SK-N-SH (cell line): ENCODE results near the gene CYB561A3. TPM values are rescaled to one million over a fixed set of nuclear protein-coding genes. Genes with fewer than 3 reads are reported as not detected.

Experiments used
- CTCF ChIA-PET: fragments of 300-600, 350-600 bp; formaldehyde crosslinking; extraction: SDS; loops from one replicate; lab custom pipeline; 2021; lab: Yijun Ruan, JAX
- POLR2A ChIA-PET: fragments of 350-600 bp; sonication (Branson Sonifier 250); formaldehyde crosslinking; extraction: SDS; loops from one replicate; lab custom pipeline; 2020; ENCODE audit warnings: antibody characterized with exemption, inconsistent platforms; lab: Yijun Ruan, JAX
- DNase-seq: peaks from one replicate; pipeline ENCODE4 v3.0.0; 2012
- H2AFZ ChIP-seq: fragments of 200-600 bp; sonication (generic); 2 replicates; pipeline ENCODE4 v1.8.1; 2016; ENCODE audit warnings: antibody characterized with exemption, mild to moderate bottlenecking, low read depth
- H3F3A ChIP-seq: fragments of 200-600 bp; sonication (generic); replicated peaks from 2 replicates; pipeline ENCODE3; 2016; ENCODE audit warnings: antibody characterized with exemption, mild to moderate bottlenecking; ENCODE audit not compliant: insufficient read depth
- H3K27ac ChIP-seq, 2 experiments: fragments of 200-500 bp in 1 of 2; fragments of 200-600 bp in 1 of 2; sonication (Bioruptor generic) in 1 of 2; sonication (generic), shearing (Covaris generic) in 1 of 2; 2 replicates each; pipeline versions ENCODE4 v1.5.1 to v1.6.1; 2014 to 2016; ENCODE audit warnings: low read depth in 2 of 2, inconsistent platforms in 1 of 2, low read length in 1 of 2, mild to moderate bottlenecking in 1 of 2, mixed read lengths in 1 of 2
- H3K27me3 ChIP-seq: fragments of 200-600 bp; sonication (generic), shearing (Covaris generic); 2 replicates; pipeline ENCODE4 v1.6.1; 2016; ENCODE audit warnings: mixed run types; ENCODE audit not compliant: insufficient read depth
- H3K36me3 ChIP-seq, 2 experiments: fragments of 200-500 bp in 1 of 2; fragments of 200-600 bp in 1 of 2; sonication (Bioruptor generic) in 1 of 2; sonication (generic) in 1 of 2; replicated peaks in 1 of 2; 2 replicates each; pipeline versions ENCODE3 to v1.5.1; 2014 to 2016; ENCODE audit warnings: low read length in 1 of 2, mild to moderate bottlenecking in 1 of 2; ENCODE audit not compliant: insufficient read depth in 2 of 2, control insufficient read depth in 1 of 2
- H3K4me1 ChIP-seq, 2 experiments: fragments of 200-500 bp in 1 of 2; fragments of 200-600 bp in 1 of 2; sonication (Bioruptor generic) in 1 of 2; sonication (generic), shearing (Covaris generic) in 1 of 2; 2 replicates each; pipeline versions ENCODE4 v1.5.1 to v1.6.1; 2014 to 2016; ENCODE audit warnings: low read depth in 1 of 2, low read length in 1 of 2, mixed run types in 1 of 2; ENCODE audit not compliant: insufficient read depth in 2 of 2, control insufficient read depth in 1 of 2
- H3K4me2 ChIP-seq: fragments of 200-600 bp; sonication (generic), shearing (Covaris generic); 2 replicates; pipeline ENCODE4 v1.6.1; 2017; ENCODE audit warnings: mixed run types
- H3K4me3 ChIP-seq, 2 experiments: fragments of 200-500 bp in 1 of 2; fragments of 200-600 bp in 1 of 2; sonication (Bioruptor generic) in 1 of 2; sonication (generic), shearing (Covaris generic) in 1 of 2; 2 replicates each; pipeline versions ENCODE4 v1.5.1 to v1.8.1; 2014 to 2016; ENCODE audit warnings: low read depth in 2 of 2, inconsistent platforms in 1 of 2, low read length in 1 of 2, mild to moderate bottlenecking in 1 of 2, mixed read lengths in 1 of 2, moderate library complexity in 1 of 2
- H3K79me2 ChIP-seq: fragments of 200-600 bp; sonication (generic); 2 replicates; pipeline ENCODE4 v1.8.1; 2017; ENCODE audit warnings: mild to moderate bottlenecking; ENCODE audit not compliant: insufficient read depth
- H3K9ac ChIP-seq: fragments of 200-600 bp; sonication (generic); 2 replicates; pipeline ENCODE4 v1.6.1; 2017; ENCODE audit warnings: mixed run types
- H3K9me2 ChIP-seq: fragments of 200-600 bp; sonication (generic); 2 replicates; pipeline ENCODE4 v1.6.1; 2017; ENCODE audit warnings: mixed run types
- H3K9me3 ChIP-seq: fragments of 200-600 bp; sonication (generic); 2 replicates; pipeline ENCODE4 v1.6.1; 2017; ENCODE audit warnings: mixed run types, mild to moderate bottlenecking, moderate library complexity
- H4K20me1 ChIP-seq: fragments of 200-600 bp; sonication (generic); 2 replicates; pipeline ENCODE4 v1.6.1; 2017; ENCODE audit warnings: mild to moderate bottlenecking, mixed run types; ENCODE audit not compliant: insufficient read depth
- CHD2 ChIP-seq: fragments of 150-350 bp; IDR thresholded peaks from 2 replicates; pipeline ENCODE4 v1.6.1; 2018; ENCODE audit warnings: low read length; ENCODE audit not compliant: partially characterized antibody
- CTCF ChIP-seq: fragments of 200-600 bp; sonication (generic); IDR thresholded peaks from 2 replicates; pipeline ENCODE4 v1.6.1; 2017; ENCODE audit warnings: antibody characterized with exemption, mild to moderate bottlenecking, moderate library complexity
- FOXJ3 ChIP-seq: sonication (generic); formaldehyde crosslinking; IDR thresholded peaks from 2 replicates; pipeline ENCODE4 v1.5.1; 2020; ENCODE audit warnings: mild to moderate bottlenecking, missing genetic modification reagents
- JUND ChIP-seq: IDR thresholded peaks from 2 replicates; pipeline ENCODE4 v1.4.0; 2012
- MEF2A ChIP-seq: IDR thresholded peaks from 2 replicates; pipeline ENCODE4 v1.4.0; 2012; ENCODE audit warnings: low read depth, borderline replicate concordance
- NRF1 ChIP-seq: IDR thresholded peaks from 2 replicates; pipeline ENCODE4 v1.6.1; 2012; ENCODE audit warnings: low read depth, mild to moderate bottlenecking, low read length
- PBX3 ChIP-seq: IDR thresholded peaks from 2 replicates; pipeline ENCODE4; 2012
- POLR2AphosphoS5 ChIP-seq: IDR thresholded peaks from 2 replicates; pipeline ENCODE4 v1.6.1; 2012; ENCODE audit warnings: low read depth, low read length
- REST ChIP-seq: IDR thresholded peaks from 2 replicates; pipeline ENCODE4 v1.6.1; 2012; ENCODE audit warnings: mild to moderate bottlenecking, low read depth, low read length, moderate library complexity
- RXRA ChIP-seq: IDR thresholded peaks from 2 replicates; pipeline ENCODE4 v1.4.0; 2012; ENCODE audit warnings: low read depth, mild to moderate bottlenecking, borderline replicate concordance
- SMC3 ChIP-seq: IDR thresholded peaks from 2 replicates; pipeline ENCODE4 v1.6.1; 2012; ENCODE audit warnings: low read depth, low read length, improper control_type of control experiment
- TAF1 ChIP-seq: IDR thresholded peaks from 2 replicates; pipeline ENCODE4 v1.6.1; 2012; ENCODE audit warnings: low read depth, mild to moderate bottlenecking, low read length, moderate library complexity, borderline replicate concordance
- USF2 ChIP-seq: fragments of 150-350 bp; IDR thresholded peaks from 2 replicates; pipeline ENCODE4 v1.6.1; 2017; ENCODE audit warnings: antibody characterized with exemption, low read length, low read depth, borderline replicate concordance
- YY1 ChIP-seq: IDR thresholded peaks from 2 replicates; pipeline ENCODE4 v1.4.0; 2012; ENCODE audit warnings: low read depth, mild to moderate bottlenecking
- WGBS: methylation state at CpG from one replicate; pipeline ENCODE4 v1.1.6; 2017; ENCODE audit warnings: low lambda C conversion rate; 5-methylcytosine and 5-hydroxymethylcytosine counted together
- polyA plus RNA-seq, 3 experiments: library from polyadenylated mRNA; depleted of rRNA; stranded (reverse); fragments of >200 nt; gene quantifications; 2 replicates each; pipeline ENCODE4 v1.2.3, GENCODE V29; 2012

The CYB561A3 gene
- polyA plus RNA-seq, 1 of the 3 experiments (the other 2 are of a cell fraction) = 76.4 TPM

GRCh38 chr11:61406067-61406466 lies 44.4 kb upstream of the CYB561A3 start:
- peaks cover 73 to 79% of the 10 kb centered on the region in 2 experiments for H3K36me3 ChIP-seq
- CTCF ChIA-PET = interaction anchor here (1.0 to 1.9 kb wide), 2 partner anchors 13 to 20 kb away, joined by 4 to 6 read pairs; no protein-coding TSS in a partner anchor
- H3K79me2 ChIP-seq = peaks cover 14% of the 10 kb centered on the region; the same call in 1 of the 2 replicates
- H3F3A ChIP-seq = peaks cover 16% of the 10 kb centered on the region
- H3K4me1 ChIP-seq = no peaks in the 10 kb centered on the region
- WGBS = 100% methylated on average over 2 of the region's 2 CpGs
- H3K9me3 ChIP-seq = no peaks in the 10 kb centered on the region
- H4K20me1 ChIP-seq = 0 out of 2 replicates have a peak, but pooled peaks cover 6% of the 10 kb centered on the region
- no peak overlapping the region for H3K27ac ChIP-seq
- no peak overlapping the region for H3K4me3 ChIP-seq
- H2AFZ ChIP-seq = no peak overlapping the region
- no peak overlapping the region for H3K9ac ChIP-seq
- DNase-seq = no peak
- TF ChIP-seq SMC3 (no peak), USF2 (no peak), PBX3 (no peak), REST (no peak), YY1 (no peak), RXRA (no peak), JUND (no peak), POLR2AphosphoS5 (no peak), TAF1 (no peak), FOXJ3 (CRISPR knock-in tag) (no peak), NRF1 (no peak), MEF2A (no peak), CHD2 (no peak), CTCF (no peak)
- TF ChIP-seq, all 33 proteins: peak for 0
- POLR2A ChIA-PET = no interaction called here
- Histone ChIP-seq H3K9me2 (no peaks in the 10 kb centered on the region), H3K4me2 (no peak overlapping the region), H3K27me3 (no peaks in the 10 kb centered on the region)
